GM12878 (cell line): ENCODE results near the gene TLR1. TPM values are rescaled to one million over a fixed set of nuclear protein-coding genes. Genes with fewer than 3 reads are reported as not detected.

Experiments
- ATAC-seq: fragments of 200-7000 bp; cut with Tn5 transposase; 3 replicates; pipeline ENCODE4 v1.9.1; 2020; ENCODE audit warnings: mild to moderate bottlenecking, moderate library complexity
- BruUV-seq: library from RNA; stranded (reverse); fragments of 400-500 nt; replicated peaks from 2 replicates; lab custom pipeline; 2021; lab: Mats Ljungman, UMichigan
- CTCF ChIA-PET: fragments of 300-600 bp; sonication (Branson Sonifier 250); formaldehyde crosslinking; extraction: SDS; loops from one replicate; lab custom pipeline; 2021; ENCODE audit warnings: inconsistent platforms; lab: Yijun Ruan, JAX
- POLR2A ChIA-PET: fragments of 350-600 bp; formaldehyde crosslinking; extraction: SDS; loops from one replicate; lab custom pipeline; 2021; ENCODE audit warnings: inconsistent platforms; lab: Charles Lee
- RAD21 ChIA-PET: fragments of 300-600 bp; sonication (Branson Sonifier 250); formaldehyde crosslinking; loops from one replicate; lab custom pipeline; 2023; ENCODE audit warnings: antibody characterized with exemption; ENCODE audit not compliant: unreplicated experiment; lab: Charles Lee
- SMC1A ChIA-PET: fragments of 300-600 bp; sonication (Branson Sonifier 250); formaldehyde crosslinking; loops from one replicate; lab custom pipeline; 2023; ENCODE audit not compliant: unreplicated experiment, uncharacterized antibody; lab: Charles Lee
- DNase-seq: peaks from one replicate; pipeline ENCODE4 v3.0.0-alpha.2; 2011; ENCODE audit warnings: low read depth, low spot score
- FAIRE-seq: peaks from 3 replicates; lab custom pipeline; 2011; peaks lifted over from hg19 to GRCh38; lab: Jason Lieb, UNC
- H2AFZ ChIP-seq: 2 replicates; pipeline ENCODE4 v1.6.0; 2011; ENCODE audit warnings: low read depth, low read length, control low read depth; ENCODE audit not compliant: control insufficient read depth
- H3K27ac ChIP-seq: 2 replicates; pipeline ENCODE4 v1.5.1; 2011; ENCODE audit warnings: control low read depth; ENCODE audit not compliant: control insufficient read depth, insufficient read depth
- H3K27me3 ChIP-seq, 2 experiments: replicated peaks in 1 of 2; 2 replicates each; pipeline versions ENCODE4 v1.6.0 to v1.6.1; 2011; ENCODE audit warnings: low read length in 1 of 2; ENCODE audit not compliant: control insufficient read depth in 2 of 2, insufficient read depth in 2 of 2
- H3K36me3 ChIP-seq, 2 experiments: 2 replicates each; pipeline ENCODE4 v1.5.1; 2011; ENCODE audit warnings: low read length in 1 of 2; ENCODE audit not compliant: control insufficient read depth in 2 of 2, insufficient read depth in 2 of 2
- H3K4me1 ChIP-seq: 2 replicates; pipeline ENCODE4 v1.6.1; 2011; ENCODE audit warnings: mild to moderate bottlenecking, low read length, moderate library complexity, mixed read lengths; ENCODE audit not compliant: control insufficient read depth, insufficient read depth
- H3K4me2 ChIP-seq: 2 replicates; pipeline ENCODE4 v1.6.0; 2011; ENCODE audit warnings: control low read depth; ENCODE audit not compliant: control insufficient read depth, insufficient read depth
- H3K4me3 ChIP-seq: fragments of 200-600 bp; sonication (generic); 2 replicates; pipeline ENCODE4 v1.5.1; 2016
- H3K79me2 ChIP-seq: 2 replicates; pipeline ENCODE4 v1.6.0; 2011; ENCODE audit warnings: low read length; ENCODE audit not compliant: control insufficient read depth, insufficient read depth
- H3K9ac ChIP-seq: 2 replicates; pipeline ENCODE4 v1.8.0; 2011; ENCODE audit warnings: low read length, control low read depth, mixed read lengths; ENCODE audit not compliant: control insufficient read depth, insufficient read depth
- H3K9me3 ChIP-seq: replicated peaks from 3 replicates; pipeline ENCODE4 v1.5.1; 2011; ENCODE audit warnings: mild to moderate bottlenecking, low read length; ENCODE audit not compliant: control insufficient read depth, insufficient read depth
- H4K20me1 ChIP-seq: 2 replicates; pipeline ENCODE4 v1.6.0; 2011; ENCODE audit not compliant: control insufficient read depth, insufficient read depth
- ASH2L ChIP-seq: fragments of 300-600, 200-600 bp; sonication (generic); IDR thresholded peaks from 2 replicates; pipeline ENCODE4 v1.6.1; 2017; ENCODE audit warnings: low read depth, mild to moderate bottlenecking, borderline replicate concordance
- BACH1 ChIP-seq: fragments of 450-650 bp; IDR thresholded peaks from 2 replicates; pipeline ENCODE4 v1.6.1; 2017; ENCODE audit warnings: mild to moderate bottlenecking, borderline replicate concordance
- CREM ChIP-seq: IDR thresholded peaks from 2 replicates; pipeline ENCODE4 v1.6.1; 2014; ENCODE audit warnings: antibody characterized with exemption, low read depth
- DPF2 ChIP-seq: fragments of 450-650 bp; IDR thresholded peaks from 2 replicates; pipeline ENCODE4 v1.6.1; 2017; ENCODE audit warnings: mild to moderate bottlenecking
- E2F4 ChIP-seq: IDR thresholded peaks from 2 replicates; pipeline ENCODE4 v1.6.1; 2012; ENCODE audit warnings: low read depth, low read length, improper control_type of control experiment
- EZH2 ChIP-seq: IDR thresholded peaks from 2 replicates; pipeline ENCODE4 v1.6.1; 2012; ENCODE audit warnings: low read depth, mild to moderate bottlenecking, control low read depth, inconsistent platforms, low read length, borderline replicate concordance; ENCODE audit not compliant: control insufficient read depth
- FOXM1 ChIP-seq: IDR thresholded peaks from 2 replicates; pipeline ENCODE4 v1.6.1; 2012; ENCODE audit warnings: low read depth, mild to moderate bottlenecking, inconsistent platforms, low read length, moderate library complexity
- HDAC6 ChIP-seq: fragments of 200-600 bp; sonication (generic); IDR thresholded peaks from one replicate; pipeline ENCODE4 v1.8.0; 2017; ENCODE audit warnings: antibody characterized with exemption; ENCODE audit not compliant: unreplicated experiment
- IKZF1 ChIP-seq: fragments of 450-650 bp; conservative IDR thresholded peaks from 2 replicates; pipeline ENCODE4 v1.6.1; 2017; ENCODE audit warnings: antibody characterized with exemption, mild to moderate bottlenecking
- JUND ChIP-seq: IDR thresholded peaks from 2 replicates; pipeline ENCODE4 v1.6.1; 2012; ENCODE audit warnings: low read depth, mild to moderate bottlenecking, low read length, improper control_type of control experiment, moderate library complexity
- KDM1A ChIP-seq: fragments of 200-600 bp; sonication (generic); IDR thresholded peaks from 2 replicates; pipeline ENCODE4 v1.6.1; 2016; ENCODE audit warnings: borderline replicate concordance
- MAX ChIP-seq: IDR thresholded peaks from 2 replicates; pipeline ENCODE4 v1.6.1; 2012; ENCODE audit warnings: low read depth, low read length, improper control_type of control experiment
- MEF2B ChIP-seq: fragments of 450-650 bp; IDR thresholded peaks from 2 replicates; pipeline ENCODE4 v1.6.1; 2018; ENCODE audit warnings: mild to moderate bottlenecking, moderate library complexity; ENCODE audit not compliant: partially characterized antibody, poor library complexity, severe bottlenecking
- MTA2 ChIP-seq: fragments of 450-650 bp; IDR thresholded peaks from 2 replicates; pipeline ENCODE4 v1.6.1; 2016; ENCODE audit warnings: low read depth, mild to moderate bottlenecking, moderate library complexity
- MTA3 ChIP-seq: IDR thresholded peaks from 2 replicates; pipeline ENCODE4 v1.6.1; 2012; ENCODE audit warnings: low read length, inconsistent platforms, borderline replicate concordance
- NBN ChIP-seq: fragments of 450-650 bp; IDR thresholded peaks from 2 replicates; pipeline ENCODE4 v1.6.1; 2016
- NR2C2 ChIP-seq: IDR thresholded peaks from 2 replicates; pipeline ENCODE4 v1.6.1; 2011; ENCODE audit warnings: borderline replicate concordance, low read depth; ENCODE audit not compliant: control insufficient read depth, insufficient read length
- PAX8 ChIP-seq: fragments of 450-650 bp; IDR thresholded peaks from 2 replicates; pipeline ENCODE4 v1.6.1; 2017; ENCODE audit warnings: mild to moderate bottlenecking, moderate library complexity
- PML ChIP-seq: IDR thresholded peaks from 2 replicates; pipeline ENCODE4 v1.6.1; 2012; ENCODE audit warnings: low read length, inconsistent platforms
- POLR2A ChIP-seq: IDR thresholded peaks from 2 replicates; pipeline ENCODE4 v1.6.1; 2011; ENCODE audit warnings: low read depth, mild to moderate bottlenecking, low read length
- RBBP5 ChIP-seq: fragments of 200-600 bp; sonication (generic); conservative IDR thresholded peaks from 2 replicates; pipeline ENCODE4 v1.6.1; 2016
- RFX5 ChIP-seq: IDR thresholded peaks from 2 replicates; pipeline ENCODE4 v1.6.1; 2011; ENCODE audit warnings: low read depth, low read length, improper control_type of control experiment
- SMAD1 ChIP-seq: fragments of 450-650 bp; IDR thresholded peaks from 2 replicates; pipeline ENCODE4 v1.6.1; 2018; ENCODE audit warnings: mild to moderate bottlenecking, low read depth; ENCODE audit not compliant: partially characterized antibody
- ZSCAN29 ChIP-seq: fragments of 450-650 bp; IDR thresholded peaks from 2 replicates; pipeline ENCODE4 v1.6.1; 2017; ENCODE audit warnings: mild to moderate bottlenecking, moderate library complexity
- WGBS: methylation state at CpG from one replicate; pipeline ENCODE4 v1.1.6; 2016; ENCODE audit warnings: low lambda C conversion rate; ENCODE audit not compliant: insufficient replicate concordance, insufficient coverage; ENCODE audit errors: missing lambda C conversion rate; 5-methylcytosine and 5-hydroxymethylcytosine counted together
- in situ Hi-C: fragments of 300-500 bp; cut with MboI; formaldehyde crosslinking; loops from 9 replicates; pipeline ENCODE4 v1.14.3; 2018; ENCODE audit warnings: mixed read lengths
- intact Hi-C: fragments of 100-400 bp; cut with micrococcal nuclease; formaldehyde crosslinking; loops from one replicate; pipeline ENCODE4 v1.14.2; 2022; ENCODE audit not compliant: unreplicated experiment
- polyA plus RNA-seq, 11 experiments: library from polyadenylated mRNA; depleted of rRNA in 4 of 11; unstranded in 6 of 11; stranded (reverse) in 5 of 11; fragments of >200 nt; fragmentation: Nextera tagmentation in 4 of 11; fragmentation: Illumina TruSeq in 1 of 11; extraction: Ambion mirVana in 4 of 11; extraction: Trizol in 1 of 11; gene quantifications; 1 replicate in 1 of 11; 2 replicates in 10 of 11; pipeline versions ENCODE4 v1.2.1 to v1.2.3, GENCODE V29; 2011 to 2016; ENCODE audit warnings: inconsistent platforms in 2 of 11, missing spikeins in 2 of 11, low read depth in 1 of 11
- total RNA-seq, 4 experiments: library from RNA; depleted of rRNA in 3 of 4; stranded (reverse); fragments of >200 nt in 3 of 4; fragmentation: Illumina TruSeq in 1 of 4; extraction: Trizol in 1 of 4; gene quantifications; 2 replicates each; pipeline versions ENCODE4 v1.2.1 to v1.2.3, GENCODE V29; 2013 to 2021

Gene TLR1
- total and polyA plus RNA-seq, 10 of the 15 experiments (the other 5 are each of a cell fraction or from before 2014, with no cell fraction given), result 9.3 to 57.1 (median 20.4) TPM

- Histone ChIP-seq H3K27me3 (no peaks in the 10 kb centered on the region), H2AFZ (no peak overlapping the region), H4K20me1 (no peaks in the 10 kb centered on the region), H3K4me3 (no peak overlapping the region), H3K4me1 (peaks cover 40% of the 10 kb centered on the region), H3K79me2 (peaks cover 5% of the 10 kb centered on the region), H3K27ac (peak overlapping the region; percentile 96), H3K36me3 (0 out of 4 replicates have a peak, but pooled peaks cover 0 to 2% of the 10 kb centered on the region in 2 experiments), H3K9me3 (peaks cover 29% of the 10 kb centered on the region), H3K4me2 (peak overlapping the region; percentile 74; the same call in 1 of the 2 replicates), H3K9ac (no peak overlapping the region)
- ChIA-PET SMC1A (interaction anchor here (0.8 to 13.0 kb wide), 18 partner anchors 9 to 686 kb away, joined by 3 to 178 read pairs (median 8); partner anchors contain the start of genes TLR1, TLR10 and TLR6), CTCF (interaction anchor here (0.6 to 7.7 kb wide), 9 partner anchors 14 to 686 kb away, joined by 3 to 49 read pairs (median 10); partner anchors contain the start of genes TLR1, TLR10 and TLR6), POLR2A (interaction anchor here (0.8 to 10.2 kb wide), 11 partner anchors 9 to 89 kb away, joined by 3 to 110 read pairs (median 6); partner anchors contain the start of genes TLR1 and TLR10), RAD21 (interaction anchor here (0.9 to 8.9 kb wide), 11 partner anchors 8 to 685 kb away, joined by 3 to 171 read pairs (median 7); partner anchors contain the start of genes TLR1, TLR10 and TLR6)
- peak; percentile 81 for DNase-seq
- BruUV-seq, result TSS peak; percentile 70
- in situ Hi-C loops (loop anchor here (25.0 kb wide), 1 partner anchor 1369 kb away; the partner anchor contains the start of gene RHOH), intact Hi-C loops (loop anchor here (1.0 to 5.0 kb wide), 2 partner anchors 13 to 36 kb away; partner anchors contain the start of gene TLR10)
- ATAC-seq, result peak; percentile 76
- WGBS, result 13% methylated on average over 5 of the region's 5 CpGs
- no peak for FAIRE-seq
- TF ChIP-seq NBN (peak; percentile 90), DPF2 (peak; percentile 56; the same call in 1 of the 2 replicates), ASH2L (no peak), KDM1A (no peak), PAX8 (no peak), JUND (peak; percentile 69; the same call in 1 of the 2 replicates), RBBP5 (no peak), CREM (peak; percentile 90), MTA3 (no peak), RFX5 (peak; percentile 20; the same call in 1 of the 2 replicates), MTA2 (peak; percentile 88), FOXM1 (no peak), EZH2 (no peak), SMAD1 (peak; percentile 74), POLR2A (no peak; the same call in 1 of the 2 replicates), E2F4 (no peak), IKZF1 (peak; percentile 77), MEF2B (peak; percentile 92), MAX (no peak), NR2C2 (no peak), BACH1 (no peak; the same call in 1 of the 2 replicates), ZSCAN29 (no peak), PML (no peak), HDAC6 (no peak)
These were observed 13.9 kb upstream of the TLR1 start for GRCh38 chr4:38818441-38818976.
